OCI-LY1 (cell line): ENCODE results near the gene NMT2.

Experiments used
- CTCF ChIP-seq: fragments of 200-600 bp; sonication (generic), shearing (Covaris generic); IDR thresholded peaks from 2 replicates; pipeline ENCODE4 v1.5.1; 2017; ENCODE audit warnings: mild to moderate bottlenecking, antibody characterized with exemption, low read length, moderate library complexity, mixed read lengths
- EZH2 ChIP-seq: fragments of 200-600 bp; sonication (generic), shearing (Covaris generic); IDR thresholded peaks from 2 replicates; pipeline ENCODE4 v1.8.0; 2017; ENCODE audit warnings: borderline replicate concordance, mixed run types, mild to moderate bottlenecking, antibody characterized with exemption, low read length, moderate library complexity, mixed read lengths

- TF ChIP-seq CTCF (no peak), EZH2 (no peak)
These were observed 108.6 kb downstream of the NMT2 start for GRCh38 chr10:15059914-15060313.
